HG02970 (cell line): Measurements from ENCODE around the gene WDR38.

Experiments used
- ATAC-seq: cut with Tn5 transposase; IDR thresholded peaks from one replicate; pipeline ENCODE4 v1.9.1; 2021; ENCODE audit warnings: mild to moderate bottlenecking, moderate library complexity, moderate number of reproducible peaks; ENCODE audit not compliant: unreplicated experiment, low FRiP score

WDR38 gene, protein sequence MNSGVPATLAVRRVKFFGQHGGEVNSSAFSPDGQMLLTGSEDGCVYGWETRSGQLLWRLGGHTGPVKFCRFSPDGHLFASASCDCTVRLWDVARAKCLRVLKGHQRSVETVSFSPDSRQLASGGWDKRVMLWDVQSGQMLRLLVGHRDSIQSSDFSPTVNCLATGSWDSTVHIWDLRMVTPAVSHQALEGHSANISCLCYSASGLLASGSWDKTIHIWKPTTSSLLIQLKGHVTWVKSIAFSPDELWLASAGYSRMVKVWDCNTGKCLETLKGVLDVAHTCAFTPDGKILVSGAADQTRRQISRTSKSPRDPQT

GRCh38 chr9:124852829-124853531 is at the start of gene WDR38:
Gene WDR38, plus strand, starts transcription at chr9:124853460. Its CDS starts 72 bp downstream, at chr9:124853532.
- peak; percentile 73 for ATAC-seq

GRCh38 chr9:124803911-124804310 is 49.3 kb upstream of the WDR38 start:
- no peak for ATAC-seq

GRCh38 chr9:124805186-124805585 is 48.1 kb upstream of the WDR38 start:
- ATAC-seq, result no peak

GRCh38 chr9:124808246-124808956 is 44.9 kb upstream of the WDR38 start:
- no peak for ATAC-seq

DNA sequence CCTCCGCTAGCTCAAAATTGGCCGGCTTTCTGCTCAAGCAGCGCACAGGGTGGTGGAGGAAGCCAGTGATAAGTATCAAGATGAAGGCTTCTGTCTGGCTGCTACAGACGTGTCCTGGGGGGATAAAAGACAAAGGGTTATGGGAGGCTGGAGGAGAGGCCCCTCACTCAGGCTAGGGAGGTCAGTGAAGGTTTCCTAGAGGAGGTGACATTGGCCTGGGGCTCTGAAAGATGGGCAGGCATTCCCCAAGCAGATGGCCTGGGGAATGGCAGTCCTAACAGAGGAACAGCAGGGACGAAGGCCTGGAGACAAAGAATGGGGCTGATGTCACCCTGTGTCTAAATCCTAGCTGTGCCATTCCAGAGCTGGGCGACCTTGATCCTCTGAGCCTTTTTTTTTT is 44.0 kb upstream of the WDR38 start:
- no peak for ATAC-seq

DNA sequence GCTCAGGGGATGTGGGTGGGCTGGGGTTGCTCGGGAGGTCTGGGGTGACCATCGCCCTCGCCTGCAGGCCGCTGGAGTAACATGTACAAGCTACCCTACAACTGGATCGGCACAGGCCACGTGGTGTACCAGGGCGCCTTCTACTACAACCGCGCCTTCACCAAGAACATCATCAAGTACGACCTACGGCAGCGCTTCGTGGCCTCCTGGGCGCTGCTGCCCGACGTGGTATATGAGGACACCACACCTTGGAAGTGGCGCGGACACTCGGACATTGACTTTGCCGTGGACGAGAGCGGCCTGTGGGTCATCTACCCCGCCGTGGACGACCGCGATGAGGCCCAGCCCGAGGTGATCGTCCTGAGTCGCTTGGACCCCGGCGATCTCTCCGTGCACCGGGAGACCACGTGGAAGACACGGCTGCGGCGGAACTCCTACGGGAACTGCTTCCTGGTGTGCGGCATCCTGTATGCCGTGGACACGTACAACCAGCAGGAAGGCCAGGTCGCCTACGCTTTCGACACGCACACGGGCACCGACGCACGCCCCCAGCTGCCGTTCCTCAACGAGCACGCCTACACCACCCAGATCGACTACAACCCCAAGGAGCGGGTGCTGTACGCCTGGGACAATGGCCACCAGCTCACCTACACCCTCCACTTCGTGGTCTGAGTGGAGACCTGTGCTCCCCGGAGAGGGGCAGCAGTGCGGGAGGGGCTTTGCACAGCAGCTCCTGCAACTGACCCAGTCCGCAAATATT is 43.3 kb upstream of the WDR38 start:
- no peak for ATAC-seq

GRCh38 chr9:124810663-124811355 is 42.5 kb upstream of the WDR38 start:
- no peak for ATAC-seq

DNA sequence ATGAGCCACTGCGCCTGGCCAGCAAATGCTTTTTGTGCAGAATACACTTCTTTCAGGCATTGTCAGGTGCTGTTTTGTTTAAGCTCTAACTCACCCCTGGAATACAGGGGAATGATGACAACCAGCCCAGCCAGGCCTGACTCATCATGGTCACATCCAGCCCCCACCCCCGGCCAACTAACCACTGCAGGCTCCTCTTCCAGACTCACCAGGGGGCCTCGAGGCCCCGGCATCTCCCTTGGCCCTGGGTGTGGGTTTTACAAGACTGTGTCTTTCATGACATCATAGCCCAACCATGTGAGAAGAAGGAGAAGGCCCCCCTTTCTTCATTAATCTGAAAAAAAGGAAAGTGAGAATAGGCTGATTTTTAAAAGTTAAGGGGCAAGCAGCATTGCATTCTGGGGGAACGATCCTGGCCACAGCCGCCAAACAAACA is 40.8 kb upstream of the WDR38 start:
- no peak for ATAC-seq

DNA sequence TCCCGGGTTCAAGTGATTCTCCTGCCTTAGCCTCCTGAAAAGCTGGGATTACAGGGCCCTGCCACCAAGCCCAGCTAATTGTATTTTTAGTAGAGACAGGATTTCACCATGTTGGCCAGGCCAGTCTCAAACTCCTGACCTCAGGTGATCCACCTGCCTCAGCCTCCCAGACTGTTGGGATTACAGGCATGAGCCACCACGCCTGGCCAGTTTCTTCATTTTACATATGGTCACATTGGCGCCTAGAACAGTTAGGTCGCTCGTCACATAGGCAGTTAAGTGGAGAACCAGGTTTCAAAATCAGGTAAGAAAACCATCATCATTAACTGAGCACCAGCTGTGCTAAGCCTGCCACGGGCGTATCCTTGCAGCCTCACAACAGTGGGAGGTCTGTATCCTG is 40.2 kb upstream of the WDR38 start:
- no peak for ATAC-seq

GRCh38 chr9:124813501-124814163 is 39.6 kb upstream of the WDR38 start:
- ATAC-seq, result no peak

DNA sequence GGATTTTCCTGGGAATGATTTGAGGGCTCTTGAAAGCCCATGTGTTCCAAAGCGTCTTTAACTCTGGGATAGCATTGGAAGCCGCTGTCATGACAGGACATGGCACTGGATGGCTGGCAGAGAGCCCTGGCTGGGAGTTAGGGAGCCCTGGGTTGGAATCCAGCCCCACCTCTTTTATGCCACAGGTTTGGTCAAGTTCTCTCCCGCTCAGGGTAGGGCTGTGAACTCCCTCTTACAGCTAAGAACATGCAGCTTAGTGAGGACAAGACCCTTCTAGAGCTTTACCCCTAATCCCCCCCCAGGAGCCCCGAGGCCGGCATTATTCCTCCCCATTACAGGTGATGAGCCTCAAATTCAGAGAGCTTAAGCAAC is 39.1 kb upstream of the WDR38 start:
- no peak for ATAC-seq

DNA sequence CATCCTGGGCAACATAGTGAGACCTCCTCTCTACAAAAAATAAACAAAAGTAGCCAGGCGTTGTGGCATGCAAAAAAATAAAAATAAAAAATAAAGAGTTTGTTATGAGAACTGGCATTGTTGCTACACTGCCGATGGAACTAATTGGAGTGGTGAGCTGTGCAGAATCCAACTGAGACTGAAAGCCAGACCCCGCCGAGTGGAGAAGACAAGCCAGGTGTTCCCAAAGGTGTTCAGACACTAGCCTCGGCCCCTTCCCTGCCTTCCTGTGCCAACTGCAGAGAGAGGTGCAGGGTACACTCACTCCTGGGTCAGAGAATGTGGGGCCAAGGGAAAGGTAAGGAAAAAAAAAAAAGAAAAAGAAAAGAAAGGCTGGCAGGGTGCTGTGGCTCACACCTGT is 37.7 kb upstream of the WDR38 start:
- no peak for ATAC-seq

DNA sequence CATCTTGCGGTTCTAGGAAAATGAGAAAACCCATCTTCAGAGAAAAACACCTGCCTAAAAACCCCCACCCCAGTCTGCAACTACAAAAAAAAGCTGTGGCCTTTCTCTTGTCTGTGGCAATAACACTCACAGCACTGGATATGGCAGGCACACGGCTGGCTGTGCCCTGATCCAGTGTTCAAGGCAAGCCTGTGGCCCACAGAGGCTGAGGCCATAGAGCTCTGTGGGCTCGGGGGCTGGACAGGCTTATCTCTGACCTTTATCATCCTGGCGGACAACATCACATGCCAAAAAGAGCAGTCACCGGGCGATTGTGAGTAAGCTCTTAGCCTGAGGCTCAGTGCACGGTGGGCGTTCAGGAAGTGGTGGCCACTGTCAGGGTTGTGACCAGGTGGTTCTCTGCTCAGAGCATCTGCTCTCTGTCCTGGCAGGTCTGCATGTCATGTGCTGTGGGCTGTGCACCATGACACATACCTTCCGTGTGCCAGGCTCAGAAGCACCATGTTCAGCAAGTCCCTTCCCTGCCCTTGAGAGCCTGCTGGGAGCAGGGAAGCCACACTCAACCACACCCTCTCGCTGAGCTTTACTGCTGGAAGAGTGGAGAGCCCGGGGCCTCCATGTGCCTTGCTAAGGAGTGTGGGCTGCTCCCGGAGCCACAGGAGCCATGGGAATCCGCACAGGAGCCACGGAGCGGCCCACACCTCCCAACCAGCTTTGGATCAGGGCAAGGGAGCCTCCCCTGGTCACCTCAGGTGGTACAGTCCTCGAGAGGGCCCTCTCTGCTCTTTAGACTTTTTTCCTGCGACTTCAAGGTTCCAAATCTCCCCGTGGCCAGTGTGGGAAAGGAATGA is 34.6 kb upstream of the WDR38 start:
- ATAC-seq, result no peak

DNA sequence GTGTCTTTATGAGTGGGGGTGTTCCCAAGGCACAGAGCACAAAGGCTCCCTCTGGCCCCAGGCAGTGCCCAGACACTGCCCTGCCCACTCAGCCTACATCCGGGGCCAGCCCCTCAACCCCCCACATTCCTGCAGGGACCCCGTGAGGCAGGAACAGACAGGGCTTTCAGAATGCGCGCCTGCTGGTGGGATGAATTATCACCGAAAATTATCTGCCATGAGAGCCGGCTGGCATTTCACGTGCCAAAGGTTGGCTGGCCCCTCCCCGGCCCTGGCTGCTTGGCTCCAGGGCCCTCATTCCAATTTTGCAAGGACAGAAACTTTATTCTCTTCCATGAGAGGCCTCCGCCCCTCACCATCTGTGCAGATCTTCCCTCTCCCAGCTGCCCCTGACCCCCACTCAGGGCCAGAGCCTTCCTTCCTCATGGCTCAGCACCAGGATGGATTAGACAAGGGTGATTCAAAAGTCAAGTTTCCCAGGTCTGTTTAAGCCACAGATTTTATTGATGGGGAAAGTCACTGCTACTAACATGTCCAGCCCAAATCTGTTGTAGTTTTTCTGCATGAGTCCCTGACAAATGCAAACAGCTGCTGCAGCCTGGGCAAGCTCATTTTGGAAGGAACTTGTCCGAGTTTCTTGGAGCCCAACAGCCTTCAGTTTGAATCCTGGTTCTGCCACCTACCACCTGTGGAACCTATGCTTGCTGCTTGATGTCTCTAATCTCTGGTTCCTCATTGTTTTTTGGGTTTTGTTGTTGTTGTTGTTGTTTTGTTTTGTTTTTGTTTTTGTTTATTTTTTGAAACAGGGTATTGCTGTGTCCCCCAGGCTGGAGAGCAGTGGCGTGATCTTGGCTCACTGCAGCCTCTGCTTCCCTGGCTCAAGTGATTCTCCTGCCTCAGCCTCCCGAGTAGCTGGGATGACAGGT is 32.3 kb upstream of the WDR38 start:
- no peak for ATAC-seq

GRCh38 chr9:124828489-124829333 is 24.5 kb upstream of the WDR38 start:
- no peak for ATAC-seq

DNA sequence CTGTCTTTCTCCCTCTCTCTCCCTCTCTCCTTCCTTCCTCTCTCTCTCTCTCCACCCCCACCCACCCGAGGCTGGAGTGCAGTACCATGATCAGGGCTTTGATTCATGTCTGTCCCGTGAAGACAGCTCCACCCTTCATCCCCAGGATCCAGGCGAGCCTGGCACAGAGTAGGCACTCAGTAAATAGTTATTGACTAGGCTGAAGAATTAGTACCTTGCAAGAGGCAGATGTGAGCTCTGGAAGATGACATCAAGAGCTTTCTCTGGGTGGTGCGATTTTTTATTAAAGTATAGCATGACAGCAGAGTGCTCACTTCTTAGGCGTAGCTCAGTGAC is 24.0 kb upstream of the WDR38 start:
- no peak for ATAC-seq

DNA sequence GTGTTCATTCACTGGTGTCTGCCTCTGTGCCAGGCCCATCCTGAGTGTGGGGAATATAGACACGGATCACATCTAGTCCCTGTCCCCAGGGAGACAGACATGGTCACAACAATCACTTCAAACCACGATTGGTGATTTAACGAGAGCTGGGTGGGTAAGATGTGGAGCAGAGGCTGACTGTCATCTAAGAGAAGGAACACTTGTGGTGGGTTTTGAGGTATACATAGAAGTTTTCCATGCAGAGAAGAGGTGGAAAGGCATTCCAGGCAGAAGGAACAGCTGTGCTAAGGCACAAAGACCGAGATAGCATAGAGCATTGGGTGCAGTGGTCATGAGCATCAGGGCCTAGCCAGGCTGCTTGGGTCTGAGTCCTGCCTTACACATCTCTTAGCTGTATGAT is 22.7 kb upstream of the WDR38 start:
- ATAC-seq, result no peak
